ELF-1 (cell line): ENCODE results near the gene CEP170.

ENCODE experiments used
- DNase-seq: peaks from one replicate; pipeline ENCODE4 v3.0.0-alpha.2; 2016; ENCODE audit warnings: low read depth, low spot score

Gene CEP170

GRCh38 chr1:243267914-243268653 is 13.0 kb upstream of the CEP170 start:
- DNase-seq: no peak

- no peak for DNase-seq
Measured at GRCh38 chr1:243267471-243267880, 12.4 kb upstream of the CEP170 start.

- DNase-seq: no peak
Measured at GRCh38 chr1:243266231-243266630, 11.2 kb upstream of the CEP170 start.

GRCh38 chr1:243264717-243265116 is 9.6 kb upstream of the CEP170 start:
- DNase-seq: no peak

GRCh38 chr1:243261390-243261789 is 6.3 kb upstream of the CEP170 start:
- no peak for DNase-seq

- no peak for DNase-seq
Measured at GRCh38 chr1:243260221-243260880, 5.3 kb upstream of the CEP170 start.

- DNase-seq: no peak
Measured at GRCh38 chr1:243258731-243259130, 3.6 kb upstream of the CEP170 start.

GRCh38 chr1:243257189-243257588 is 2.1 kb upstream of the CEP170 start:
- DNase-seq: no peak

GRCh38 chr1:243256590-243256989 is 1.5 kb upstream of the CEP170 start:
- no peak for DNase-seq

- DNase-seq: peak; percentile 100
Measured at GRCh38 chr1:243255791-243256512, 871 bp upstream of the CEP170 start, which contains the start of gene SDCCAG8. Gene SDCCAG8 (plus strand): TSS chr1:243256041. CDS start chr1:243256174, 133 bp downstream.

GRCh38 chr1:243254233-243254926 is 701 bp downstream of the CEP170 start:
- peak; percentile 58 for DNase-seq

GRCh38 chr1:243253926-243254232 is 1.2 kb downstream of the CEP170 start:
- no peak for DNase-seq

- DNase-seq: no peak
Measured at GRCh38 chr1:243253211-243253925, 1.7 kb downstream of the CEP170 start.

- no peak for DNase-seq
Measured at GRCh38 chr1:243251539-243251938, 3.5 kb downstream of the CEP170 start.

GRCh38 chr1:243250102-243250501 is 5.0 kb downstream of the CEP170 start:
- DNase-seq: no peak

GRCh38 chr1:243249214-243249613 is 5.9 kb downstream of the CEP170 start:
- no peak for DNase-seq

GRCh38 chr1:243247901-243248300 is 7.2 kb downstream of the CEP170 start:
- DNase-seq: no peak

- DNase-seq: no peak
Measured at GRCh38 chr1:243246916-243247315, 8.2 kb downstream of the CEP170 start.

GRCh38 chr1:243244432-243244841 is 10.6 kb downstream of the CEP170 start:
- no peak for DNase-seq

GRCh38 chr1:243236604-243237252 is 18.4 kb downstream of the CEP170 start:
- DNase-seq: no peak
